HepG2 (cell line): ENCODE data around the gene RAB3D. TPM values are rescaled to one million over a fixed set of nuclear protein-coding genes. Genes with fewer than 3 reads are reported as not detected.
A peak's percentile ranks its signal among the peaks of the same experiment; 100 is the strongest.

Source experiments
- ATAC-seq: fragments of 200-7000 bp; cut with Tn5 transposase; 3 replicates; pipeline ENCODE4 v1.9.1; 2020; ENCODE audit warnings: mild to moderate bottlenecking, moderate library complexity
- Bru-seq: library from RNA; stranded (reverse); fragments of 400-500 nt; gene quantifications from one replicate; lab custom pipeline; 2021; lab: Mats Ljungman, UMichigan
- BruChase-seq, 2 experiments: library from RNA; stranded (reverse); fragments of 400-500 nt; gene quantifications; one replicate each; lab custom pipeline; 2021; lab: Mats Ljungman, UMichigan
- BruUV-seq: library from RNA; stranded (reverse); fragments of 400-500 nt; replicated peaks from 2 replicates; lab custom pipeline; 2021; lab: Mats Ljungman, UMichigan
- CTCF ChIA-PET: fragments of 300-600 bp; formaldehyde crosslinking; extraction: SDS; loops from one replicate; lab custom pipeline; 2021; ENCODE audit warnings: low total read pairs, inconsistent platforms, low intra/inter-chr PET ratio; lab: Yijun Ruan, JAX
- POLR2A ChIA-PET: fragments of 350-600 bp; sonication (Branson Sonifier 250); formaldehyde crosslinking; loops from one replicate; lab custom pipeline; 2020; ENCODE audit warnings: antibody characterized with exemption, inconsistent platforms; lab: Yijun Ruan, JAX
- DNase-seq: peaks from one replicate; pipeline ENCODE4 v3.0.0-alpha.2; 2015; ENCODE audit warnings: low spot score
- FAIRE-seq: peaks from 3 replicates; lab custom pipeline; 2011; peaks lifted over from hg19 to GRCh38; lab: Jason Lieb, UNC
- H2AFZ ChIP-seq: one replicate; pipeline ENCODE4 v1.6.1; 2011; ENCODE audit warnings: low read length, inconsistent platforms
- H3K27ac ChIP-seq: fragments of 300-600 bp; 3 replicates; pipeline ENCODE4 v1.8.0; 2011; ENCODE audit warnings: mixed run types, mild to moderate bottlenecking, mixed read lengths, low read length, inconsistent platforms; ENCODE audit not compliant: insufficient read depth; ENCODE audit errors: extremely low read length
- H3K27me3 ChIP-seq, 2 experiments: fragments of 200-600 bp in 1 of 2; 2 replicates in 1 of 2; 3 replicates in 1 of 2; pipeline versions ENCODE4 v1.6.0 to v1.8.0; 2011; ENCODE audit warnings: low read length in 2 of 2, mild to moderate bottlenecking in 2 of 2, moderate library complexity in 2 of 2, inconsistent platforms in 1 of 2; ENCODE audit not compliant: insufficient read depth in 2 of 2, control insufficient read depth in 1 of 2
- H3K36me3 ChIP-seq, 2 experiments: fragments of 200-600 bp in 1 of 2; replicated peaks in 1 of 2; 2 replicates in 1 of 2; 3 replicates in 1 of 2; pipeline versions ENCODE4 v1.5.1 to v1.8.0; 2011; ENCODE audit warnings: low read length in 2 of 2, inconsistent platforms in 1 of 2; ENCODE audit not compliant: insufficient read depth in 2 of 2, control insufficient read depth in 1 of 2
- H3K4me1 ChIP-seq: 2 replicates; pipeline ENCODE4 v1.5.1; 2012; ENCODE audit warnings: low read length, inconsistent platforms; ENCODE audit not compliant: insufficient read depth
- H3K4me2 ChIP-seq: 2 replicates; pipeline ENCODE4 v1.6.0; 2011; ENCODE audit warnings: low read depth, low read length, inconsistent platforms
- H3K4me3 ChIP-seq, 3 experiments: fragments of 200-600 bp in 1 of 3; sonication (generic), shearing (Covaris generic) in 1 of 3; replicated peaks in 1 of 3; 2 replicates each; pipeline ENCODE4 v1.5.1; 2011 to 2016; ENCODE audit warnings: low read length in 3 of 3, inconsistent platforms in 2 of 3, low read depth in 2 of 3, mild to moderate bottlenecking in 2 of 3, control low read depth in 1 of 3, mixed read lengths in 1 of 3; ENCODE audit not compliant: insufficient read depth in 1 of 3
- H3K79me2 ChIP-seq: one replicate; pipeline ENCODE4 v1.6.1; 2011; ENCODE audit warnings: low read length, inconsistent platforms; ENCODE audit not compliant: insufficient read depth
- H3K9ac ChIP-seq: 2 replicates; pipeline ENCODE4 v1.6.0; 2011; ENCODE audit warnings: mild to moderate bottlenecking, low read depth, low read length, inconsistent platforms; ENCODE audit not compliant: insufficient read depth
- H3K9me3 ChIP-seq: 2 replicates; pipeline ENCODE4 v1.5.1; 2012; ENCODE audit warnings: mild to moderate bottlenecking, low read length
- H4K20me1 ChIP-seq: 2 replicates; pipeline ENCODE4 v1.6.0; 2011; ENCODE audit warnings: inconsistent platforms, mild to moderate bottlenecking, low read length, moderate library complexity; ENCODE audit not compliant: insufficient read depth
- AKNA ChIP-seq: sonication (generic); formaldehyde crosslinking; IDR thresholded peaks from 2 replicates; pipeline ENCODE4 v1.4.0; 2020; ENCODE audit warnings: missing genetic modification reagents, borderline replicate concordance
- ATF3 ChIP-seq: sonication (generic); formaldehyde crosslinking; IDR thresholded peaks from 2 replicates; pipeline ENCODE4 v1.4.0; 2020; ENCODE audit warnings: missing genetic modification reagents
- MED8 ChIP-seq: sonication (generic); formaldehyde crosslinking; IDR thresholded peaks from 2 replicates; pipeline ENCODE4 v1.8.1; 2023; ENCODE audit warnings: mild to moderate bottlenecking, missing genetic modification reagents; ENCODE audit not compliant: insufficient replicate concordance
- PATZ1 ChIP-seq: sonication (generic); formaldehyde crosslinking; IDR thresholded peaks from 2 replicates; pipeline ENCODE4 v1.4.0; 2020; ENCODE audit warnings: missing genetic modification reagents
- RXRB ChIP-seq: IDR thresholded peaks from 2 replicates; pipeline ENCODE4 v1.6.1; 2016; ENCODE audit warnings: borderline replicate concordance, missing genetic modification reagents, missing compliant biosample characterization
- ZFP62 ChIP-seq: sonication (generic); formaldehyde crosslinking; IDR thresholded peaks from 2 replicates; pipeline ENCODE4 v1.4.0; 2020; ENCODE audit warnings: missing genetic modification reagents
- ZNF234 ChIP-seq: sonication (generic); formaldehyde crosslinking; conservative IDR thresholded peaks from 2 replicates; pipeline ENCODE4 v1.5.1; 2020; ENCODE audit warnings: mild to moderate bottlenecking, missing genetic modification reagents
- ZNF264 ChIP-seq: sonication (generic); formaldehyde crosslinking; IDR thresholded peaks from 2 replicates; pipeline ENCODE4 v1.4.0; 2020; ENCODE audit warnings: missing genetic modification reagents
- ZNF451 ChIP-seq: sonication (generic); formaldehyde crosslinking; IDR thresholded peaks from 2 replicates; pipeline ENCODE4 v1.5.0; 2020; ENCODE audit warnings: mild to moderate bottlenecking, missing genetic modification reagents
- WGBS: methylation state at CpG from one replicate; pipeline ENCODE4 v1.1.6; 2017; ENCODE audit warnings: low lambda C conversion rate; 5-methylcytosine and 5-hydroxymethylcytosine counted together
- in situ Hi-C: cut with HindIII; loops from 2 replicates; pipeline ENCODE4 v1.10.0; 2017; ENCODE audit warnings: low pct_unique_long_range_greater_than_20kb; ENCODE audit not compliant: extremely low pct_ligation_motif_present
- intact Hi-C: fragments of 100-400 bp; cut with micrococcal nuclease; formaldehyde crosslinking; loops from one replicate; pipeline ENCODE4 v1.10.0; 2022; ENCODE audit not compliant: unreplicated experiment
- long read RNA-seq, 2 experiments: library from RNA in 1 of 2; library from polyadenylated mRNA in 1 of 2; stranded (forward) in 1 of 2; unstranded in 1 of 2; transcript quantifications; one replicate each; pipeline ENCODE4 v2.0.0, GENCODE V29; 2019 to 2022
- polyA minus RNA-seq, 3 experiments: library from RNA; depleted of rRNA, polyadenylated mRNA; stranded (reverse); fragments of >200 nt; gene quantifications; 2 replicates each; pipeline ENCODE4 v1.2.3, GENCODE V29; 2011; ENCODE audit warnings: low replicate concordance in 1 of 3
- polyA plus RNA-seq, 8 experiments: library from polyadenylated mRNA; depleted of rRNA in 3 of 8; stranded (reverse) in 7 of 8; unstranded in 1 of 8; fragments of >200 nt; fragmentation: Illumina TruSeq in 4 of 8; extraction: Trizol in 4 of 8; gene quantifications; 2 replicates each; pipeline versions ENCODE4 v1.2.1 to v1.2.3, GENCODE V29; 2011 to 2016; ENCODE audit warnings: low read depth in 4 of 8, missing spikeins in 1 of 8, mixed read lengths in 1 of 8; ENCODE audit not compliant: insufficient read depth in 1 of 8
- total RNA-seq, 5 experiments: library from RNA; depleted of rRNA; stranded (reverse); fragments of >200 nt; fragmentation: Illumina TruSeq; extraction: Trizol; gene quantifications; 2 replicates each; pipeline ENCODE4 v1.2.3, GENCODE V29; 2016; ENCODE audit warnings: low read depth in 1 of 5

The RAB3D gene
- 2.0 and 3.3 TPM in 2 replicates for total RNA-seq (2016; rRNA removed; fragmentation: Illumina TruSeq; extraction: Trizol)
- 0.26 and 0.40 TPM in 2 replicates for total RNA-seq (2016; cell fraction: cytosol; rRNA removed; fragmentation: Illumina TruSeq; extraction: Trizol; ENCODE audit: low read depth)
- total RNA-seq (2016; cell fraction: insoluble cytoplasmic fraction; rRNA removed; fragmentation: Illumina TruSeq; extraction: Trizol), result 1.9 and 2.7 TPM in 2 replicates
- total RNA-seq (2016; cell fraction: membrane; rRNA removed; fragmentation: Illumina TruSeq; extraction: Trizol), result 1.9 and 2.1 TPM in 2 replicates
- total RNA-seq (2016; cell fraction: nucleus; rRNA removed; fragmentation: Illumina TruSeq; extraction: Trizol), result 1.5 and 1.8 TPM in 2 replicates
- 16.1 and 19.9 TPM in 2 replicates for polyA plus RNA-seq (2011; rRNA removed)
- polyA plus RNA-seq (2011; cell fraction: cytosol; rRNA removed), result 12.0 and 13.8 TPM in 2 replicates
- 7.5 and 9.8 TPM in 2 replicates for polyA plus RNA-seq (2011; cell fraction: nucleus; rRNA removed)
- polyA plus RNA-seq (2012), result 2.1 TPM in 2 replicates
- 0.28 and 0.29 TPM in 2 replicates for polyA plus RNA-seq (2016; cell fraction: cytosol; fragmentation: Illumina TruSeq; extraction: Trizol; ENCODE audit: low read depth)
- 3.1 and 3.9 TPM in 2 replicates for polyA plus RNA-seq (2016; cell fraction: insoluble cytoplasmic fraction; fragmentation: Illumina TruSeq; extraction: Trizol; ENCODE audit: low read depth)
- 0.98 and 1.6 TPM in 2 replicates for polyA plus RNA-seq (2016; cell fraction: membrane; fragmentation: Illumina TruSeq; extraction: Trizol; ENCODE audit: low read depth)
- 2.7 and 3.4 TPM in 2 replicates for polyA plus RNA-seq (2016; cell fraction: nucleus; fragmentation: Illumina TruSeq; extraction: Trizol; ENCODE audit: insufficient read depth, low read depth)
- 91.8 and 118 TPM in 2 replicates for polyA minus RNA-seq (2011; rRNA and poly(A)+ RNA removed; ENCODE audit: low replicate concordance)
- polyA minus RNA-seq (2011; cell fraction: cytosol; rRNA and poly(A)+ RNA removed), result 11.3 and 12.6 TPM in 2 replicates
- 5.3 and 6.6 TPM in 2 replicates for polyA minus RNA-seq (2011; cell fraction: nucleus; rRNA and poly(A)+ RNA removed)
- Bru-seq, nascent RNA, result percentile 41 among the genes with signal in this experiment
- percentile 62 among the genes with signal in this experiment for BruChase-seq, experiment 1, labeled RNA remaining after a 6-hour chase
- BruChase-seq, experiment 2, labeled RNA remaining after a 2-hour chase, result percentile 50 among the genes with signal in this experiment
- long read RNA-seq, experiment 1, full-length matches to known transcripts, result 1 of 16 reads
- long read RNA-seq, experiment 1, partial matches to known transcripts, result 0 of 16 reads
- long read RNA-seq, experiment 1, other reads (novel, unspliced or antisense), result 15 of 16 reads
- long read RNA-seq, experiment 2, full-length matches to known transcripts, result 4 of 13 reads
- long read RNA-seq, experiment 2, partial matches to known transcripts, result 0 of 13 reads
- long read RNA-seq, experiment 2, other reads (novel, unspliced or antisense), result 9 of 13 reads

GRCh38 chr19:11339254-11340098 lies at the start of gene RAB3D:
TSS of gene RAB3D (minus strand) at chr19:11339657. CDS start at chr19:11337399, 2,258 bp downstream.
- Histone ChIP-seq H4K20me1 (no peaks in the 10 kb centered on the region), H3K4me2 (peak within 1 kb of the TSS; percentile 97), H3K27me3 (no peaks in the 10 kb centered on the region), H3K79me2 (no peaks in the 10 kb centered on the region), H3K27ac (no peak within 1 kb of the TSS), H3K4me1 (peaks cover 35% of the 10 kb centered on the region), H2AFZ (peak within 1 kb of the TSS; percentile 80), H3K9me3 (no peaks in the 10 kb centered on the region), H3K9ac (peak within 1 kb of the TSS; percentile 61; the same call in 1 of the 2 replicates), H3K36me3 (peaks cover 0 to 2% of the 10 kb centered on the region in 2 experiments; a peak in 1 of 5 replicates), H3K4me3 (peak within 1 kb of the TSS; percentile 67 to 81 (median 81))
- ChIA-PET CTCF (no interaction called here), POLR2A (interaction anchor here (0.8 to 2.7 kb wide), 4 partner anchors 15 to 102 kb away, joined by 3 to 17 read pairs (median 4); partner anchors contain the start of gene SWSAP1)
- FAIRE-seq, result peak; percentile 67
- no TSS peak for BruUV-seq
- ATAC-seq, result peak; percentile 86
- 22% methylated on average over 17 of the region's 53 CpGs for WGBS
- in situ Hi-C loops, result no loop called here
- peak; percentile 71 for DNase-seq
- intact Hi-C loops, result no loop called here
- TF ChIP-seq ATF3 (no peak), ZNF451 (CRISPR knock-in tag) (no peak), PATZ1 (CRISPR knock-in tag) (no peak; the same call in 1 of the 2 replicates), RXRB (CRISPR knock-in tag) (no peak; the same call in 1 of the 2 replicates), AKNA (no peak), ZNF234 (CRISPR knock-in tag) (no peak), MED8 (no peak), ZFP62 (CRISPR knock-in tag) (no peak), ZNF264 (CRISPR knock-in tag) (no peak)
